Upper lobe of left lung (tissue), 6 donors: ENCODE data around the gene MAP2. TPM values are rescaled to one million over a fixed set of nuclear protein-coding genes. Genes with fewer than 3 reads are reported as not detected.

Experiments used
- ATAC-seq, 2 donors: fragments of 200-7000 bp; cut with Tn5 transposase; one replicate each; pipeline ENCODE4 v1.9.1; 2022; ENCODE audit warnings: mild to moderate bottlenecking in 2 of 2, moderate library complexity in 2 of 2; ENCODE audit not compliant: low FRiP score in 2 of 2
- DNase-seq, 2 donors: peaks; one replicate each; pipeline ENCODE4 v3.0.0-alpha.2; 2019 to 2020
- H3K27ac ChIP-seq, 4 donors: fragments of 200-600 bp; sonication (generic); one replicate each; pipeline ENCODE4 v1.5.1; 2016 to 2019
- H3K27me3 ChIP-seq, 4 donors: fragments of 200-600 bp; sonication (generic); one replicate each; pipeline ENCODE4 v1.5.1; 2017 to 2019
- H3K36me3 ChIP-seq, 4 donors: fragments of 200-600 bp; sonication (generic); one replicate each; pipeline ENCODE4 v1.5.1; 2016 to 2019
- H3K4me1 ChIP-seq, 4 donors: fragments of 200-600 bp; sonication (generic); one replicate each; pipeline ENCODE4 v1.5.1; 2018 to 2019
- H3K4me3 ChIP-seq, 4 donors: fragments of 200-600 bp; sonication (generic); one replicate each; pipeline ENCODE4 v1.5.1; 2017 to 2019; ENCODE audit warnings: mild to moderate bottlenecking in 2 of 4, moderate library complexity in 1 of 4
- H3K9me3 ChIP-seq, 4 donors: fragments of 200-600 bp; sonication (generic); one replicate each; pipeline ENCODE4 v1.5.1; 2018 to 2019
- CTCF ChIP-seq, 6 experiments: fragments of 450-650 bp in 4 of 6; fragments of 200-600 bp in 2 of 6; sonication (generic) in 2 of 6; IDR thresholded peaks; one replicate each; pipeline ENCODE4 v1.5.1; 2016 to 2019; ENCODE audit warnings: antibody characterized with exemption in 6 of 6
- EP300 ChIP-seq, 4 donors: sonication (generic); formaldehyde crosslinking; IDR thresholded peaks; one replicate each; pipeline ENCODE4 v1.5.1; 2017; ENCODE audit warnings: antibody characterized with exemption in 4 of 4, control low read depth in 2 of 4
- POLR2A ChIP-seq, 4 donors: fragments of 450-650 bp; IDR thresholded peaks; one replicate each; pipeline ENCODE4 v1.5.1; 2016 to 2017; ENCODE audit warnings: antibody characterized with exemption in 4 of 4, mild to moderate bottlenecking in 2 of 4
- POLR2AphosphoS5 ChIP-seq, 2 donors: sonication (generic); formaldehyde crosslinking; IDR thresholded peaks; one replicate each; pipeline ENCODE4 v1.5.1; 2017; ENCODE audit warnings: antibody characterized with exemption in 2 of 2
- WGBS, 2 donors: methylation state at CpG; one replicate each; pipeline ENCODE4 v1.1.5; 2017 to 2018; 5-methylcytosine and 5-hydroxymethylcytosine counted together
- total RNA-seq, 6 donors: library from RNA; depleted of rRNA in 4 of 6; stranded (reverse); fragments of >200 nt in 4 of 6; gene quantifications; one replicate each; pipeline versions ENCODE4 v1.1.0 to v1.2.1, GENCODE V29; 2016 to 2021
- donor health status: DM: no; HTN: no; CAD: no; lungs with moderate emphysema.
- donor health status: DM: no; HTN: yes; CAD: no; lungs with severe emphysema.

MAP2 gene
- total RNA-seq, 6 donors from 2014 or later = 25.2 to 121 (median 58.7) TPM

GRCh38 chr2:209671020-209671680, 247.3 kb downstream of the MAP2 start:
- Histone ChIP-seq H3K4me1 (no peaks in the 10 kb centered on the region), H3K27ac (no peak overlapping the region), H3K36me3 (no peaks in the 10 kb centered on the region), H3K4me3 (no peak overlapping the region), H3K27me3 (no peaks in the 10 kb centered on the region), H3K9me3 (no peaks in the 10 kb centered on the region)
- 86 to 87% methylated on average over 7 of the region's 7 CpGs for WGBS, 2 donors
- ATAC-seq (no peak), DNase-seq (no peak)
- TF ChIP-seq CTCF (IDR thresholded peaks at IDR 0.05) (no peak), POLR2AphosphoS5 (IDR thresholded peaks at IDR 0.05) (no peak), POLR2A (IDR thresholded peaks at IDR 0.05) (no peak), EP300 (IDR thresholded peaks at IDR 0.05) (no peak)

- H3K36me3 ChIP-seq = no peaks in the 10 kb centered on the region
- no peaks in the 10 kb centered on the region for H3K9me3 ChIP-seq
- H3K4me3 ChIP-seq = no peak overlapping the region
- no peaks in the 10 kb centered on the region for H3K4me1 ChIP-seq
- ATAC-seq = no peak
- no peaks in the 10 kb centered on the region for H3K27me3 ChIP-seq
- DNase-seq = no peak
- TF ChIP-seq EP300 (IDR thresholded peaks at IDR 0.05) (no peak), POLR2AphosphoS5 (IDR thresholded peaks at IDR 0.05) (no peak), POLR2A (IDR thresholded peaks at IDR 0.05) (no peak), CTCF (IDR thresholded peaks at IDR 0.05) (no peak)
- H3K27ac ChIP-seq = no peak overlapping the region
Observed at GRCh38 chr2:209673811-209674210, 250.0 kb downstream of the MAP2 start.

DNA sequence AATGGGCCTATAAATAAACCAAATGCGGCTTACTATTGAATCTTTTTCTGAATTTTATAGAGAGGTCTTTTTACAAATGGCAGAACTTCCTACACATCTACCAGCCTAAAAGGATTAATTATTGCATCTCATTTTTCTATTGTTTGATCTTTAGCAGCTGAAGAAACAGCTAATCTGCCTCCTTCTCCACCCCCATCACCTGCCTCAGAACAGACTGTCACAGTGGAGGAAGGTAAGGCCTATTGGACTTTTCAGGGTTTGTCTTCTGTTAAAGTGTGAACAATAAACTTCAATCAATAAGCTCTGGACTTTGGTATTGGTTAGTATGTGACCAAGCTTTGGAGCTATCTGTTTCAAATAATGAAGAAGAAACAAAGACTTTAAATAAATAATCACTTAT, 256.7 kb downstream of the MAP2 start:
- H3K4me1 ChIP-seq = no peaks in the 10 kb centered on the region
- DNase-seq = no peak
- WGBS, 2 donors = 96 to 100% methylated on average over 1 of the region's 1 CpG
- H3K27ac ChIP-seq = no peak overlapping the region
- no peak overlapping the region for H3K4me3 ChIP-seq
- TF ChIP-seq POLR2A (IDR thresholded peaks at IDR 0.05) = no peak
- no peak for TF ChIP-seq POLR2AphosphoS5 (IDR thresholded peaks at IDR 0.05)
- TF ChIP-seq EP300 (IDR thresholded peaks at IDR 0.05) = no peak
- TF ChIP-seq CTCF (IDR thresholded peaks at IDR 0.05) = no peak
- no peaks in the 10 kb centered on the region for H3K9me3 ChIP-seq
- H3K27me3 ChIP-seq = no peaks in the 10 kb centered on the region
- no peak for ATAC-seq
- peaks cover 0 to 3% (median 0%) of the 10 kb centered on the region in 4 donors for H3K36me3 ChIP-seq

DNA sequence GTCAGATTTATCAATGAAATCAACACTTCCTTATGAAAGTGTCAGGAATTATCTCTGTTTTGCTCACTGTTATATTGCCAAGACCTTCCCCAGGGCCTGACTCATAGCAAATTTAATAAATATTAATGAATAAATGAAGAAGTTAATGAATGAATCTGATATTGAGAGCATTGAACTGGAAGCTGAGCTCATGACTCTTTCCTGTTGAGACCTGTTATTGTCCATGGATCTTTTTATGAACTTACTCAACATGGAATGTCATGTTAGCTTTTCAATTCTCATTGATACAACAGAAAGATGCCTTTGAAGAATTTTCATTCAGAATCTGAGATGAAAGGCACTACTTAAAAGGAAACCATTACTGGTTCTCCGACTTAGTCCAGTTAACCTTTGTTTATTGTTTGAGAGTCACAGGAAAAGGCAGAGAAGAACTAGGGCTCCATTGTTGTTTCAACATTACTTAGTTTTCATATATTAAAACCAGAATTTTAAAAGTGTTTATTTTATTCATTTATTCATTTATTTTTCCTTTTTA, 257.4 kb downstream of the MAP2 start:
- Histone ChIP-seq H3K4me1 (no peaks in the 10 kb centered on the region), H3K27ac (no peak overlapping the region), H3K36me3 (peaks cover 0 to 3% (median 0%) of the 10 kb centered on the region in 4 donors), H3K27me3 (no peaks in the 10 kb centered on the region), H3K9me3 (no peaks in the 10 kb centered on the region), H3K4me3 (no peak overlapping the region)
- WGBS, 2 donors = 35 to 46% methylated on average over 1 of the region's 1 CpG
- DNase-seq = no peak
- ATAC-seq = no peak
- TF ChIP-seq EP300 (IDR thresholded peaks at IDR 0.05) (no peak), POLR2AphosphoS5 (IDR thresholded peaks at IDR 0.05) (no peak), POLR2A (IDR thresholded peaks at IDR 0.05) (no peak), CTCF (IDR thresholded peaks at IDR 0.05) (no peak)

- Histone ChIP-seq H3K4me1 (no peaks in the 10 kb centered on the region), H3K36me3 (peaks cover 0 to 3% (median 0%) of the 10 kb centered on the region in 4 donors), H3K27ac (no peak overlapping the region), H3K27me3 (no peaks in the 10 kb centered on the region), H3K4me3 (no peak overlapping the region), H3K9me3 (no peaks in the 10 kb centered on the region)
- WGBS, 2 donors = 78 to 82% methylated on average over 4 of the region's 4 CpGs
- TF ChIP-seq EP300 (IDR thresholded peaks at IDR 0.05) (no peak), CTCF (IDR thresholded peaks at IDR 0.05) (no peak), POLR2A (IDR thresholded peaks at IDR 0.05) (no peak), POLR2AphosphoS5 (IDR thresholded peaks at IDR 0.05) (no peak)
- no peak for ATAC-seq
- no peak for DNase-seq
Observed at GRCh38 chr2:209682646-209683045, 258.8 kb downstream of the MAP2 start.
